ENCODE data around the gene ZNRF4. TPM values are rescaled to one million over a fixed set of nuclear protein-coding genes. Genes with fewer than 3 reads are reported as not detected.

ZNRF4 gene
- total and polyA plus RNA-seq, 10 of the 15 experiments (the other 5 are each of a cell fraction or from before 2014, with no cell fraction given): not detected

DNA sequence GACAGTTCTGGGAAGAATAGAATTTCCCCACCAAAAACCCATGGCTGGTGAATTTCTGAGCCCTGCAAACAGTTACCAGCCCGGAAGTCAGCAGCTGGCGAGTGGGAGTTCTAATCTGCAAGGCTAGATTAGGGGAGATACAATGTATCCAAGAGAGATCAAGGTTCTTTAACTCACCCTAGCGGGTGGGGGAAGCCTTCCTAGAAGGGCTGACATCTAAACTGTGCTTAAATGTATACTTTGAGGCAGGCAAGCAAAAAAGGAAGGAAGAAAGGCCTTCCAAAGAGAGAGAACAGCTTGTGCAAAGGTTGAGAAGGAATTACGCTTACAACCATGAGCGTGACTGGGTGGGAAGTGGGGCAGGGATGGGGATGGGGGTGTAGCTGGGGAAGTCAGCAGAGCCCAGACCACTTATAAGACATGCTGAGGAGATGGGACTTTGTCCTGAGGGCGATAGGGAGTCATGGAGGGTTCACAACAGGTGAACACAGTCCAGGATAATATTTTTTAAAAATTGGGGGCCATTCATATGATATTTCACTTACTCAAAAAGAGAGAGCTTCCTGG, 20.8 kb upstream of the ZNRF4 start:
- in situ Hi-C loops (cut with MboI) (no loop called here), intact Hi-C loops (cut with micrococcal nuclease; ENCODE audit: unreplicated experiment) (no loop called here)
- no peak for DNase-seq (ENCODE audit: low read depth, low spot score)
- WGBS (ENCODE audit: insufficient coverage, insufficient replicate concordance, low lambda C conversion rate, missing lambda C conversion rate): 6% methylated on average over 6 of the region's 6 CpGs
- no peak overlapping the region for H3K4me3 ChIP-seq
- ChIA-PET SMC1A (ENCODE audit: uncharacterized antibody, unreplicated experiment) (no interaction called here), CTCF (no interaction called here), POLR2A (no interaction called here), RAD21 (ENCODE audit: unreplicated experiment) (interaction anchor here (1.5 kb wide), 1 partner anchor 9 kb away, joined by 3 read pairs; no protein-coding TSS in a partner anchor)
- H3K27me3 ChIP-seq (replicated peaks in 1 of 2; ENCODE audit: control insufficient read depth in 2 of 2, insufficient read depth in 2 of 2, low read length in 1 of 2): no peaks in the 10 kb centered on the region
- H3K27ac ChIP-seq (ENCODE audit: control insufficient read depth, insufficient read depth): no peak overlapping the region
- FAIRE-seq: no peak
- BruUV-seq (replicated peaks): no TSS peak
- no peak for ATAC-seq
- TF ChIP-seq RAD21 (IDR thresholded peaks at IDR 0.05; ENCODE audit: insufficient read depth, low read depth, low read length) (no peak), BRCA1 (IDR thresholded peaks at IDR 0.05; ENCODE audit: low read depth, low read length) (no peak), SPI1 (IDR thresholded peaks at IDR 0.05; ENCODE audit: borderline replicate concordance, insufficient read depth, low read depth, low read length) (no peak), KLF5 (IDR thresholded peaks at IDR 0.05; ENCODE audit: partially characterized antibody) (no peak), ZSCAN29 (IDR thresholded peaks at IDR 0.05) (no peak), TCF7 (IDR thresholded peaks at IDR 0.05; ENCODE audit: borderline replicate concordance) (no peak), SMC3 (IDR thresholded peaks at IDR 0.05; ENCODE audit: borderline replicate concordance, low read length) (no peak), NFIC (IDR thresholded peaks at IDR 0.05; ENCODE audit: low read depth, low read length) (no peak), RELA (IDR thresholded peaks at IDR 0.05; ENCODE audit: borderline replicate concordance, partially characterized antibody) (no peak), RUNX3 (IDR thresholded peaks at IDR 0.05; ENCODE audit: low read length) (no peak), EZH2 (IDR thresholded peaks at IDR 0.05; ENCODE audit: borderline replicate concordance, control insufficient read depth, low read depth, low read length) (no peak), HDAC2 (IDR thresholded peaks at IDR 0.05) (no peak), PAX8 (IDR thresholded peaks at IDR 0.05) (no peak), SRF (IDR thresholded peaks at IDR 0.05; ENCODE audit: low read depth in 2 of 2, low read length in 2 of 2) (no peak), MXI1 (IDR thresholded peaks at IDR 0.05; ENCODE audit: low read depth, low read length) (no peak), FOXK2 (IDR thresholded peaks at IDR 0.05) (no peak)
- TF ChIP-seq, protein P1, sequence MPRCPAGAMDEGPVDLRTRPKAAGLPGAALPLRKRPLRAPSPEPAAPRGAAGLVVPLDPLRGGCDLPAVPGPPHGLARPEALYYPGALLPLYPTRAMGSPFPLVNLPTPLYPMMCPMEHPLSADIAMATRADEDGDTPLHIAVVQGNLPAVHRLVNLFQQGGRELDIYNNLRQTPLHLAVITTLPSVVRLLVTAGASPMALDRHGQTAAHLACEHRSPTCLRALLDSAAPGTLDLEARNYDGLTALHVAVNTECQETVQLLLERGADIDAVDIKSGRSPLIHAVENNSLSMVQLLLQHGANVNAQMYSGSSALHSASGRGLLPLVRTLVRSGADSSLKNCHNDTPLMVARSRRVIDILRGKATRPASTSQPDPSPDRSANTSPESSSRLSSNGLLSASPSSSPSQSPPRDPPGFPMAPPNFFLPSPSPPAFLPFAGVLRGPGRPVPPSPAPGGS (IDR thresholded peaks at IDR 0.05; ENCODE audit: borderline replicate concordance, insufficient read depth, low read depth, low read length, poor library complexity, severe bottlenecking): no peak
- TF ChIP-seq, protein P2, sequence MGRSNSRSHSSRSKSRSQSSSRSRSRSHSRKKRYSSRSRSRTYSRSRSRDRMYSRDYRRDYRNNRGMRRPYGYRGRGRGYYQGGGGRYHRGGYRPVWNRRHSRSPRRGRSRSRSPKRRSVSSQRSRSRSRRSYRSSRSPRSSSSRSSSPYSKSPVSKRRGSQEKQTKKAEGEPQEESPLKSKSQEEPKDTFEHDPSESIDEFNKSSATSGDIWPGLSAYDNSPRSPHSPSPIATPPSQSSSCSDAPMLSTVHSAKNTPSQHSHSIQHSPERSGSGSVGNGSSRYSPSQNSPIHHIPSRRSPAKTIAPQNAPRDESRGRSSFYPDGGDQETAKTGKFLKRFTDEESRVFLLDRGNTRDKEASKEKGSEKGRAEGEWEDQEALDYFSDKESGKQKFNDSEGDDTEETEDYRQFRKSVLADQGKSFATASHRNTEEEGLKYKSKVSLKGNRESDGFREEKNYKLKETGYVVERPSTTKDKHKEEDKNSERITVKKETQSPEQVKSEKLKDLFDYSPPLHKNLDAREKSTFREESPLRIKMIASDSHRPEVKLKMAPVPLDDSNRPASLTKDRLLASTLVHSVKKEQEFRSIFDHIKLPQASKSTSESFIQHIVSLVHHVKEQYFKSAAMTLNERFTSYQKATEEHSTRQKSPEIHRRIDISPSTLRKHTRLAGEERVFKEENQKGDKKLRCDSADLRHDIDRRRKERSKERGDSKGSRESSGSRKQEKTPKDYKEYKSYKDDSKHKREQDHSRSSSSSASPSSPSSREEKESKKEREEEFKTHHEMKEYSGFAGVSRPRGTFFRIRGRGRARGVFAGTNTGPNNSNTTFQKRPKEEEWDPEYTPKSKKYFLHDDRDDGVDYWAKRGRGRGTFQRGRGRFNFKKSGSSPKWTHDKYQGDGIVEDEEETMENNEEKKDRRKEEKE (IDR thresholded peaks at IDR 0.05): no peak
- H3K36me3 ChIP-seq (ENCODE audit: control insufficient read depth in 2 of 2, insufficient read depth in 2 of 2, low read length in 1 of 2): no peaks in the 10 kb centered on the region
- no peak overlapping the region for H3K9ac ChIP-seq (ENCODE audit: control insufficient read depth, insufficient read depth, low read length)
- no peak overlapping the region for H3K4me2 ChIP-seq (ENCODE audit: control insufficient read depth, insufficient read depth)
- H3K4me1 ChIP-seq (ENCODE audit: control insufficient read depth, insufficient read depth, low read length): no peaks in the 10 kb centered on the region
- H3K79me2 ChIP-seq (ENCODE audit: control insufficient read depth, insufficient read depth, low read length): no peaks in the 10 kb centered on the region
- no peaks in the 10 kb centered on the region for H4K20me1 ChIP-seq (ENCODE audit: control insufficient read depth, insufficient read depth)
- no peak overlapping the region for H2AFZ ChIP-seq (ENCODE audit: control insufficient read depth, low read depth, low read length)
- H3K9me3 ChIP-seq (replicated peaks; ENCODE audit: control insufficient read depth, insufficient read depth, low read length): no peaks in the 10 kb centered on the region

Measured in GM12878 (cell line).